H1 (cell line): ENCODE data around the gene PLCB3. TPM values are rescaled to one million over a fixed set of nuclear protein-coding genes. Genes with fewer than 3 reads are reported as not detected.

Experiments used
- CTCF ChIA-PET: fragments of 300-600 bp; sonication (Branson Sonifier 250); formaldehyde crosslinking; loops from one replicate; lab custom pipeline; 2021; ENCODE audit not compliant: partially characterized antibody; lab: Charles Lee
- POLR2A ChIA-PET: fragments of 300-600 bp; sonication (Branson Sonifier 250); formaldehyde crosslinking; loops from one replicate; lab custom pipeline; 2021; ENCODE audit warnings: inconsistent platforms; ENCODE audit not compliant: partially characterized antibody; lab: Charles Lee
- DNase-seq, 2 experiments: peaks; one replicate each; pipeline versions ENCODE4 v3.0.0 to v3.0.0-alpha.2; 2010 to 2022; ENCODE audit warnings: low spot score in 2 of 2, low read depth in 1 of 2, mixed read lengths in 1 of 2
- FAIRE-seq: peaks from 2 replicates; lab custom pipeline; 2011; peaks lifted over from hg19 to GRCh38; lab: Jason Lieb, UNC
- H2AFZ ChIP-seq: 2 replicates; pipeline ENCODE4 v1.8.1; 2012; ENCODE audit warnings: low read length, inconsistent platforms
- H2AK5ac ChIP-seq: 2 replicates; pipeline ENCODE4 v1.6.1; 2013; ENCODE audit warnings: low read depth, low read length
- H2BK120ac ChIP-seq: replicated peaks from 2 replicates; pipeline ENCODE3; 2013; ENCODE audit warnings: low read depth, low read length, inconsistent platforms
- H2BK12ac ChIP-seq: 2 replicates; pipeline ENCODE4 v1.6.1; 2013; ENCODE audit warnings: low read depth, low read length
- H2BK15ac ChIP-seq: 2 replicates; pipeline ENCODE4 v1.6.1; 2013; ENCODE audit warnings: low read length
- H2BK20ac ChIP-seq: 2 replicates; pipeline ENCODE4 v1.6.1; 2013; ENCODE audit warnings: low read length
- H2BK5ac ChIP-seq: 2 replicates; pipeline ENCODE4 v1.6.1; 2013; ENCODE audit warnings: low read depth, low read length
- H3K14ac ChIP-seq: 2 replicates; pipeline ENCODE4 v1.6.1; 2013; ENCODE audit warnings: inconsistent platforms; ENCODE audit not compliant: insufficient read length
- H3K18ac ChIP-seq: 2 replicates; pipeline ENCODE4 v1.6.1; 2013; ENCODE audit warnings: low read length; ENCODE audit errors: extremely low read depth
- H3K23ac ChIP-seq: 2 replicates; pipeline ENCODE4 v1.6.1; 2013; ENCODE audit warnings: inconsistent platforms; ENCODE audit not compliant: insufficient read length
- H3K23me2 ChIP-seq: 2 replicates; pipeline ENCODE4 v1.6.1; 2013; ENCODE audit warnings: low read depth, low read length
- H3K27ac ChIP-seq: 2 replicates; pipeline ENCODE4 v1.6.1; 2011; ENCODE audit warnings: low read depth, low read length, inconsistent platforms
- H3K27me3 ChIP-seq, 4 experiments: replicated peaks in 1 of 4; 1 replicate in 1 of 4; 2 replicates in 3 of 4; pipeline versions ENCODE4 v1.6.1 to v1.8.1; 2011 to 2013; ENCODE audit warnings: low read length in 3 of 4, mild to moderate bottlenecking in 3 of 4, inconsistent platforms in 2 of 4, mixed read lengths in 2 of 4, moderate library complexity in 1 of 4; ENCODE audit not compliant: control insufficient read depth in 3 of 4, insufficient read depth in 3 of 4; ENCODE audit errors: extremely low read depth in 1 of 4
- H3K36me3 ChIP-seq, 4 experiments: 2 replicates each; pipeline versions ENCODE4 v1.6.1 to v1.8.1; 2011 to 2013; ENCODE audit warnings: mild to moderate bottlenecking in 4 of 4, low read length in 3 of 4, moderate library complexity in 2 of 4, control low read depth in 1 of 4, inconsistent platforms in 1 of 4; ENCODE audit not compliant: insufficient read depth in 4 of 4, control insufficient read depth in 2 of 4
- H3K4ac ChIP-seq: replicated peaks from 2 replicates; pipeline ENCODE3; 2013; ENCODE audit warnings: low read length, low read depth, mixed read lengths, inconsistent platforms; ENCODE audit not compliant: insufficient read length
- H3K4me1 ChIP-seq, 4 experiments: replicated peaks in 1 of 4; 1 replicate in 1 of 4; 2 replicates in 3 of 4; pipeline versions ENCODE4 v1.6.1 to v1.8.1; 2011 to 2013; ENCODE audit warnings: low read length in 3 of 4, inconsistent platforms in 2 of 4, mixed read lengths in 1 of 4; ENCODE audit not compliant: insufficient read depth in 4 of 4, control insufficient read depth in 3 of 4
- H3K4me2 ChIP-seq, 2 experiments: 2 replicates each; pipeline versions ENCODE4 v1.6.1 to v1.8.1; 2011 to 2013; ENCODE audit warnings: low read depth in 2 of 2, low read length in 2 of 2, control low read depth in 1 of 2, inconsistent platforms in 1 of 2, mild to moderate bottlenecking in 1 of 2; ENCODE audit not compliant: insufficient read depth in 1 of 2
- H3K4me3 ChIP-seq, 4 experiments: fragments of 200-600, 300-600 bp in 1 of 4; sonication (generic), shearing (Covaris generic), sonication (Bioruptor Twin) in 1 of 4; 2 replicates each; pipeline versions ENCODE4 v1.5.1 to v1.8.1; 2011 to 2016; ENCODE audit warnings: low read length in 4 of 4, low read depth in 3 of 4, control low read depth in 2 of 4, inconsistent platforms in 2 of 4, mild to moderate bottlenecking in 2 of 4, mixed read lengths in 1 of 4, moderate library complexity in 1 of 4; ENCODE audit not compliant: insufficient read depth in 2 of 4; ENCODE audit errors: extremely low read depth in 1 of 4
- H3K56ac ChIP-seq: replicated peaks from 2 replicates; pipeline ENCODE3; 2013; ENCODE audit warnings: low read depth, mild to moderate bottlenecking, mixed read lengths, low read length, inconsistent platforms; ENCODE audit not compliant: insufficient read length
- H3K79me1 ChIP-seq: 2 replicates; pipeline ENCODE4 v1.6.1; 2013; ENCODE audit warnings: low read depth, low read length, control low read depth
- H3K79me2 ChIP-seq, 2 experiments: 2 replicates each; pipeline versions ENCODE4 v1.6.1 to v1.8.1; 2012 to 2013; ENCODE audit warnings: low read length in 2 of 2, mild to moderate bottlenecking in 2 of 2, inconsistent platforms in 1 of 2; ENCODE audit not compliant: insufficient read depth in 2 of 2, control insufficient read depth in 1 of 2
- H3K9ac ChIP-seq, 4 experiments: replicated peaks in 1 of 4; 1 replicate in 1 of 4; 2 replicates in 3 of 4; pipeline versions ENCODE4 v1.6.1 to v1.8.1; 2011 to 2013; ENCODE audit warnings: low read depth in 3 of 4, low read length in 3 of 4, control low read depth in 2 of 4, mild to moderate bottlenecking in 2 of 4, moderate library complexity in 2 of 4, inconsistent platforms in 1 of 4; ENCODE audit errors: extremely low read depth in 1 of 4
- H3K9me3 ChIP-seq, 2 experiments: 2 replicates each; pipeline versions ENCODE4 v1.6.1 to v1.8.1; 2012 to 2013; ENCODE audit warnings: mild to moderate bottlenecking in 2 of 2, moderate library complexity in 2 of 2, control low read depth in 1 of 2, inconsistent platforms in 1 of 2, low read depth in 1 of 2, low read length in 1 of 2, mixed read lengths in 1 of 2; ENCODE audit not compliant: insufficient read depth in 2 of 2
- H4K20me1 ChIP-seq, 2 experiments: replicated peaks in 1 of 2; 2 replicates each; pipeline versions ENCODE3 to v1.8.1; 2011 to 2013; ENCODE audit warnings: inconsistent platforms in 2 of 2, low read length in 2 of 2, mild to moderate bottlenecking in 1 of 2; ENCODE audit not compliant: insufficient read depth in 2 of 2, control insufficient read depth in 1 of 2
- H4K5ac ChIP-seq: 2 replicates; pipeline ENCODE4 v1.6.1; 2013; ENCODE audit warnings: low read length, low read depth, mixed read lengths, inconsistent platforms; ENCODE audit not compliant: insufficient read length
- H4K8ac ChIP-seq: 2 replicates; pipeline ENCODE4 v1.8.0; 2013; ENCODE audit warnings: mild to moderate bottlenecking, moderate library complexity, low read length, inconsistent platforms; ENCODE audit not compliant: insufficient read depth; ENCODE audit errors: extremely low read depth
- H4K91ac ChIP-seq: replicated peaks from 2 replicates; pipeline ENCODE3; 2013; ENCODE audit warnings: low read length, mixed read lengths, inconsistent platforms; ENCODE audit not compliant: insufficient read length
- EZH2 ChIP-seq: fragments of 200-600 bp; sonication (generic); IDR thresholded peaks from 2 replicates; pipeline ENCODE4 v1.7.1; 2012; ENCODE audit warnings: low read depth, mild to moderate bottlenecking, moderate library complexity, low read length, inconsistent platforms; ENCODE audit not compliant: severe bottlenecking
- SIX5 ChIP-seq: IDR thresholded peaks from 2 replicates; pipeline ENCODE4 v1.6.1; 2011; ENCODE audit warnings: mild to moderate bottlenecking, low read depth, low read length
- WGBS, 2 experiments: shearing (Covaris generic) in 1 of 2; methylation state at CpG; one replicate each; pipeline versions ENCODE4 v1.1.6 to v1.1.7; 2013 to 2015; ENCODE audit warnings: low lambda C conversion rate in 2 of 2, mixed read lengths in 2 of 2, inconsistent platforms in 1 of 2, low coverage in 1 of 2, missing lambda C conversion rate in 1 of 2; ENCODE audit not compliant: insufficient replicate concordance in 2 of 2, insufficient coverage in 1 of 2, insufficient read length in 1 of 2; ENCODE audit errors: extremely low coverage in 1 of 2, missing lambda C conversion rate in 1 of 2; 5-methylcytosine and 5-hydroxymethylcytosine counted together
- polyA plus RNA-seq, 7 experiments: library from polyadenylated mRNA; depleted of rRNA in 3 of 7; stranded (reverse) in 5 of 7; unstranded in 2 of 7; fragments of >200 nt in 5 of 7; fragments of 200-250 nt in 2 of 7; gene quantifications; 1 replicate in 5 of 7; 2 replicates in 1 of 7; 4 replicates in 1 of 7; pipeline versions ENCODE4 v1.2.1 to v1.2.3, GENCODE V29; 2011 to 2013; ENCODE audit warnings: missing spikeins in 2 of 7, mixed read lengths in 2 of 7
- total RNA-seq: library from RNA; stranded (reverse); fragmentation: NEBNext Ultra II Directional; extraction: Animal tissue kit (Norgen Biotek cat#: 25700); gene quantifications from 2 replicates; pipeline ENCODE4 v1.2.1, GENCODE V29; 2021

Gene PLCB3
- total and polyA plus RNA-seq, 2 of the 8 experiments (the other 6 are each of a cell fraction or from before 2014, with no cell fraction given): 47.2 to 104 TPM

- Histone ChIP-seq H3K27ac (no peak overlapping the region), H2AK5ac (no peak overlapping the region), H2BK15ac (no peak overlapping the region), H3K4me2 (peak overlapping the region in 1 of 2 experiments; percentile 55; a peak in 1 of 4 replicates), H3K9me3 (no peaks in the 10 kb centered on the region), H4K20me1 (peaks cover 5 to 14% of the 10 kb centered on the region in 2 experiments), H3K27me3 (peaks cover 17 to 28% (median 26%) of the 10 kb centered on the region in 4 experiments; a peak in 6 of 7 replicates), H2BK5ac (no peak overlapping the region), H3K79me2 (no peaks in the 10 kb centered on the region), H2AFZ (no peak overlapping the region), H3K79me1 (no peaks in the 10 kb centered on the region), H4K91ac (no peak overlapping the region), H3K23me2 (peaks cover 12% of the 10 kb centered on the region; the same call in 1 of the 2 replicates), H3K23ac (no peak overlapping the region), H3K4me1 (peaks cover 0 to 10% (median 5%) of the 10 kb centered on the region in 4 experiments; a peak in 5 of 7 replicates), H3K56ac (no peak overlapping the region), H3K4me3 (no peak overlapping the region), H3K9ac (no peak overlapping the region), H2BK12ac (no peak overlapping the region), H3K14ac (no peak overlapping the region), H3K18ac (no peak overlapping the region), H3K36me3 (peaks cover 0 to 2% (median 0%) of the 10 kb centered on the region in 4 experiments; a peak in 1 of 8 replicates), H4K8ac (no peak overlapping the region), H4K5ac (no peak overlapping the region), H3K4ac (no peak overlapping the region), H2BK120ac (no peak overlapping the region), H2BK20ac (no peak overlapping the region)
- no peak for TF ChIP-seq EZH2
- TF ChIP-seq SIX5: no peak
- ChIA-PET CTCF (interaction anchor here (1.0 to 11.4 kb wide), 4 partner anchors 15 to 23 kb away, joined by 3 to 134 read pairs (median 4); partner anchors contain the start of genes CATSPERZ and ESRRA), POLR2A (interaction anchor here (3.0 to 9.5 kb wide), 4 partner anchors 10 to 42 kb away, joined by 14 to 79 read pairs (median 28); partner anchors contain the start of genes ESRRA and PPP1R14B)
- no peak for DNase-seq
- no peak for FAIRE-seq
- WGBS, 2 experiments: 93% methylated on average over 9 of the region's 9 CpGs; no CpG with 5 or more reads in 1 of the 2 experiments
Observed at GRCh38 chr11:64286801-64287159, 35.5 kb downstream of the PLCB3 start.
